HG03439 (cell line): ENCODE results near the gene CIAO2B.
A peak's percentile ranks its signal among the peaks of the same experiment; 100 is the strongest.
"Not testable (repeated sequence)": the region's sequence is repeated elsewhere in the genome, so short reads cannot be mapped to it uniquely, and the experiment has no call there.

Experiments used
- ATAC-seq: cut with Tn5 transposase; IDR thresholded peaks from one replicate; pipeline ENCODE4 v1.9.1; 2021; ENCODE audit warnings: mild to moderate bottlenecking, moderate library complexity; ENCODE audit not compliant: unreplicated experiment

The CIAO2B gene

GRCh38 chr16:66934138-66934838, at the start of gene CIAO2B:
Gene CIAO2B, minus strand, starts transcription at chr16:66934402. Its CDS starts 38 bp downstream, at chr16:66934364.
- ATAC-seq: peak; percentile 62

GRCh38 chr16:66983033-66983432, 48.8 kb upstream of the CIAO2B start:
- no peak for ATAC-seq

GRCh38 chr16:66979011-66979717, 45.0 kb upstream of the CIAO2B start:
- ATAC-seq: no peak

- no peak for ATAC-seq
Observed at GRCh38 chr16:66977341-66978113, 43.3 kb upstream of the CIAO2B start.

GRCh38 chr16:66976746-66977145, 42.5 kb upstream of the CIAO2B start:
- ATAC-seq: no peak

DNA sequence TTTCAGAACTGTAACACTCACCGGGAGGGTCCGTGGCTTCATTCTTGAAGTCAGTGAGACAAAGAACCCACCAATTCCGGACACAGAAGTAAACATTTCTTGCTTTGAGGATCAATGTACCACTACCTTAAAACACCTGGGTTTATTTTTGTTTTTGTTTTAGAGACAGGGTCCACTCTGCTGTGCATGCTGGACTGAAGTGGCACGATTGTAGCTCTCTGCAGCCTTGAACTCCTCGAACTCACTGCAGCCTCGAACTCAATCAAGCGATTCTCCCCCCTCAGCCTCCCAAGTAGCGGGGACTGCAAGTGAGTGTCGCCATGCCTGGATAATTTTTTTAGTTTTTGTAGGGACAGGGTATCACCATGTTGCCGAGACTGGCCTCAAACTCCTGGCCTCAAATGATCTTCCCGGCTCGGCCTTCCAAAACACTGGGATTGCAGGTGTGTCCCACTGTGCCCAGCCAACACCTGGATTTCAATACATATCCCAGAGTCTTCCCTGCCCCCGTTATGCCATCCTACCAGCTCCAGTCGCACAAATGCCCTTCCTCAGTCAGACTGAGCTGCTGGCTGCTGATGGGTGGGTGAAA, 41.2 kb upstream of the CIAO2B start:
- no peak for ATAC-seq

GRCh38 chr16:66974932-66975246, 40.7 kb upstream of the CIAO2B start:
- ATAC-seq: not testable (repeated sequence)

GRCh38 chr16:66974156-66974931, 40.1 kb upstream of the CIAO2B start:
- ATAC-seq: not testable (repeated sequence)

- no peak for ATAC-seq
Observed at GRCh38 chr16:66973716-66974115, 39.5 kb upstream of the CIAO2B start.

GRCh38 chr16:66972983-66973382, 38.8 kb upstream of the CIAO2B start:
- no peak for ATAC-seq

GRCh38 chr16:66970775-66971720, 36.8 kb upstream of the CIAO2B start:
- ATAC-seq: no peak

DNA sequence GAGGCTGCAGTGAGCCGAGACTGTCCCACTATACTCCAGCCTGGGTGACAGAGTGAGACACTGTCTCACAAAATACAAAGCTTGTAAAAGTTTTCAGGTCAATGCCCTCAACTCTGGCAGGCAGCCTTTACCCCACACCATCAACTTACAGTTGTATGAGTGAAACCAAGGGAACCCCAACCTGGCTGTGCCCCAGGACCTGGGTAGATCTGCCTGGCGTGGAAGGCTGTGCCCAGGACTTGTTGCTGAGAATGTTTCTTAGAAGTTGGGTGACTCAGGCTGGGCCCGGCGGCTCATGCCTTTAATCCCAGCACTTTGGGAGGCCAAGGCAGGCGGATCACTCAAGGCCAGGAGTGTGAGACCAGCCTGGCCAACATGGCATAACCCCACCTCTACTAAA, 34.6 kb upstream of the CIAO2B start:
- ATAC-seq: no peak

DNA sequence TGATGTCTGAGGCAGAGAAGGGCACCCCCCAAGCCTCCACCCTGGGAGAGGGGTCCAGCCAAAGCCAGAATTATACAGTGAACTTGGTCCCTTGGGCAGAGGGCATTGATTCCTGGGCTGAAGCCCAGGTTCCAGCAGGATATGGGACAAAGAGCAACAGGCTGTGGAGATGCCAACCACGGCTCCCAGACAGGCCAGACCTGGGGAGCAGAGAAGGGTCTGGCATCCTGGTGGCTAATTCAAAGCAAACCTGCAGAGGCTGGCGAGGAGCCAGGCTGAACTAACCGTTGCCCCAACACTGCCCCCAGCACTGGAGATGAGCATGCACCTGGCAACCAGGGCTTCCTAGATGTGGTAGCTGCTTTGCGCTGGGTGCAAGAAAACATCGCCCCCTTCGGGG, 29.8 kb upstream of the CIAO2B start:
- no peak for ATAC-seq

DNA sequence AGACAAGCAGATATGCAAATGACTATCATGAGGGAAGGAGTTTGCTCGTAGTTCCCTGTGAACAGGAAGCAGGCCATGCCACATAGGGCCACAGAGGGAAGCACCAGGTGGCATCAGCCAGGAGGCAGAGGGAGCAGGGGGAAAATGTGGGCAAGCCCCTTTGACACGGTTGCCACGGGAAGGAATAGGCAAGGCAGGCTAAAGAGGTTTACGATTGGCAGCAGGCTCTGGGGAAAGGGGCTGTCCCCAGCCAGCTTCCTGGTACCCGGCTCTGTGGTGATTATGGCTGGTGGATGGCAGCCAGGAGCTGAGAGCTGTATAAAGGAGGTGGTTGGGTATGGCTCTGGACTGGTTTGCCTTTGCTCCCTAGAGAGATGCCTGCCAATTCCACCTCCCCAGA, 27.7 kb upstream of the CIAO2B start:
- no peak for ATAC-seq

GRCh38 chr16:66961065-66961744, 27.0 kb upstream of the CIAO2B start, which contains the start of gene CES3:
Gene CES3, plus strand, starts transcription at chr16:66961266. Its CDS starts 42 bp downstream, at chr16:66961308.
- peak; percentile 75 for ATAC-seq

DNA sequence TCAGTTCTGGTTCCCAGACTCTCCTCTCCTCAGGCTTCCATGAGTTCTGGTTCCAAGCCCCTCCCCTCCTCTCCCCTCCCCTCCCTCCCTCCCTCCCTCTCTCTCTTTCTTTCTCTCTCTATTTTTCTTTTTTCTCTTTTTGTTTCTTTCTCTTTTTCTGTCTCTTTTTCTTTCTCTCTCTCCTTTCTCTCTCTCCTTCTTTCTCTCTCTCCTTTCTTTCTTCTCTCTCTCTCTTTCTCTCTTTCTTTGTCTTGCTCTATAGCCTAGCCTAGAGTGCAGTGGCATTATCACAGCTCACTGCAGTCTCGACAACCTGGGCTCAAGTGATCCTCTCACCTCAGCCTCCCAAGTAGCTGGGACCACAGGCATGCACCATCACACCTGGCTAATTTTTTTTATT, 26.1 kb upstream of the CIAO2B start:
- no peak for ATAC-seq

DNA sequence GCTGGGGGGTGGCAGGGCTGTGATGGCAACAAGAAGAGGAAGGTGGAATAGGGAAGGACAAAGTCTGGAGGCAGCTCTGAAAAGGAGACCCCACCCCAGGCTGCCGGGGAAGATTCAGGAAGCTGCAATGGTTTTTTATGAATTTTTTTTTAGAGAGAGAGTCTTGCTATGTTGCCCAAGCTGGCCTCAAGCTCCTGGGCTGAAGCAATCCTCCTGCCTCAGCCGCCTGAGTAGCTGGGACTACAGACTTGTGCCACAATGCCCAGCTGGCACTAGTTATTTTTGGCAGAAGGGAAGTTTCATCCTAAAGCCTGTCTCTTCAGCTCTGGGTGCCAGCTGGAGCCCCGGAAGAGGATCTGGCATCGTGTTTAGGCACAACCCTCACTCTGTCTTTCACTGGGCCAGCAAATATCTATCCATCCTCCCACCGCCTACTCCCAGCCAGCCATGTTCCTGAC, 25.5 kb upstream of the CIAO2B start:
- no peak for ATAC-seq

DNA sequence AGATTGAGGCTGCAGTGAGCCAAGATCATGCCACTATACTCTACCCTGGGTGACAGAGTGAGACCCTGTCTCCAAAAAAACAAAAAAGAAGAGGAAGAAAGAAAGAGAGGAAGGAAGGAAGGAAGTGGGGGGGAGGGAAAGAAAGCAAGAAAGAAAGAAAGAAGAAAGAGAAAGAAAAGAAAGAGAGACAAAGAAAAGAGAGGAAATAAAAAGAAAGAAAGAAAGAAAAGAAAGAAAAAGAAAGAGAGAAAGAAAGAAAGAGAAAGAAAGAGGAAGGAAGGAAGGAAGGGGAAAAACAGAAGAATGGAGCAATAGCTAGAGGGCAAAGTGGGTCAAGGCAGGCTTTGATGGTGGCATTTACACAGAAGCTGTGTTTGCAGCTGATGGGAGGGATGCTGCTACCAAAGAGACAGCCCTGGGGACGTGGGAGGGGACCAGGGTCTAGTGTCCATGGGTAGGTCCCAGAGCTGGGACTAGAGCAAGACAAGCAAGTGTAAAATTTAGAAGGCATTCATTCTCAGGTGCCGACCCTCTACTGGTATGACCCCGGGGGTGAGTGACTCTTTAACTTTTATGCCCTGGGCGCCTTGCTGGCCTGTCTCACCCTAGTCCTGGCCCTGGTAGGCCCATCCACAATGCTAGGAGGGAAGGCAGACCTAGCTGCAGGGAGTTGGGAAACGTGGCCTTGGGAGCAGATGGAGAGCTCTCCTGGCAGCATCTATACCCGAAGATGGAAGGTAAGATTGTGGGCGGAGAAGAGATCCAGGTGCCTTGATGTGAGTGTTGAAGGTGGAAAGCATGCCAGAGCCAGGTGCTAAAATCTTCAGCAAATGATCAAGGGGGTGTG, 24.9 kb upstream of the CIAO2B start:
- no peak for ATAC-seq
